Measurements from ENCODE around the gene INPP5A.
"Not testable (repeated sequence)": the region's sequence is repeated elsewhere in the genome, so short reads cannot be mapped to it uniquely, and the experiment has no call there.

The INPP5A gene

GRCh38 chr10:132491534-132491933, 46.1 kb upstream of the INPP5A start:
- not testable (repeated sequence) for H2BK5ac ChIP-seq (ENCODE audit: low read depth, low read length, poor library complexity); H3K36me3 ChIP-seq (ENCODE audit: control insufficient read depth in 1 of 2, insufficient read depth in 2 of 2, low read length in 2 of 2); DNase-seq; H4K8ac ChIP-seq (ENCODE audit: low read depth, low read length); H3K4me1 ChIP-seq (ENCODE audit: control insufficient read depth in 1 of 2, insufficient read depth in 2 of 2, low read length in 2 of 2); H3K23ac ChIP-seq (ENCODE audit: low read length); H3K27me3 ChIP-seq (ENCODE audit: insufficient read depth, low read length); H4K91ac ChIP-seq (ENCODE audit: low read depth, low read length); H3K79me1 ChIP-seq (ENCODE audit: low read length); H3K9ac ChIP-seq (ENCODE audit: low read length); H3K14ac ChIP-seq (ENCODE audit: low read length); H2AK5ac ChIP-seq (ENCODE audit: low read length); H3K4me3 ChIP-seq (ENCODE audit: low read depth, low read length); H2BK12ac ChIP-seq (ENCODE audit: low read length); H2BK120ac ChIP-seq (ENCODE audit: insufficient read depth, low read length, poor library complexity); H2AFZ ChIP-seq (ENCODE audit: insufficient read depth, low read length, poor library complexity); H3K18ac ChIP-seq (ENCODE audit: low read length); H3K79me2 ChIP-seq (ENCODE audit: control insufficient read depth, insufficient read depth, low read length, poor library complexity); H3K4ac ChIP-seq (ENCODE audit: low read depth, low read length); H3K4me2 ChIP-seq (ENCODE audit: low read length); H4K12ac ChIP-seq (ENCODE audit: low read depth, low read length); H3K27ac ChIP-seq (ENCODE audit: low read depth, low read length)
- no CpG with 5 or more reads among the region's 8 CpGs for WGBS (ENCODE audit: extremely low coverage, insufficient coverage, insufficient read length)
- peaks cover 11% of the 10 kb centered on the region for H3K9me3 ChIP-seq (ENCODE audit: insufficient read depth, low read depth, low read length)

GRCh38 chr10:132492323-132493025, 45.1 kb upstream of the INPP5A start:
- no peak overlapping the region for H3K23ac ChIP-seq (ENCODE audit: low read length)
- no peak overlapping the region for H3K14ac ChIP-seq (ENCODE audit: low read length)
- peaks cover 11% of the 10 kb centered on the region for H3K9me3 ChIP-seq (ENCODE audit: insufficient read depth, low read depth, low read length)
- no peak overlapping the region for H4K91ac ChIP-seq (ENCODE audit: low read depth, low read length)
- H2AFZ ChIP-seq (ENCODE audit: insufficient read depth, low read length, poor library complexity): no peak overlapping the region
- no peak overlapping the region for H2AK5ac ChIP-seq (ENCODE audit: low read length)
- H3K4ac ChIP-seq (ENCODE audit: low read depth, low read length): no peak overlapping the region
- H3K4me1 ChIP-seq (ENCODE audit: control insufficient read depth in 1 of 2, insufficient read depth in 2 of 2, low read length in 2 of 2): no peaks in the 10 kb centered on the region
- no peak overlapping the region for H2BK5ac ChIP-seq (ENCODE audit: low read depth, low read length, poor library complexity)
- DNase-seq: no peak
- no peaks in the 10 kb centered on the region for H3K79me2 ChIP-seq (ENCODE audit: control insufficient read depth, insufficient read depth, low read length, poor library complexity)
- no CpG with 5 or more reads among the region's 21 CpGs for WGBS (ENCODE audit: extremely low coverage, insufficient coverage, insufficient read length)
- no peaks in the 10 kb centered on the region for H3K36me3 ChIP-seq (ENCODE audit: control insufficient read depth in 1 of 2, insufficient read depth in 2 of 2, low read length in 2 of 2)
- no peak overlapping the region for H3K9ac ChIP-seq (ENCODE audit: low read length)
- no peak overlapping the region for H2BK12ac ChIP-seq (ENCODE audit: low read length)
- H3K27me3 ChIP-seq (ENCODE audit: insufficient read depth, low read length): no peaks in the 10 kb centered on the region
- no peak overlapping the region for H2BK120ac ChIP-seq (ENCODE audit: insufficient read depth, low read length, poor library complexity)
- no peaks in the 10 kb centered on the region for H3K79me1 ChIP-seq (ENCODE audit: low read length)
- H3K4me3 ChIP-seq (ENCODE audit: low read depth, low read length): no peak overlapping the region
- no peak overlapping the region for H4K8ac ChIP-seq (ENCODE audit: low read depth, low read length)
- no peak overlapping the region for H3K4me2 ChIP-seq (ENCODE audit: low read length)
- H3K18ac ChIP-seq (ENCODE audit: low read length): no peak overlapping the region
- H3K27ac ChIP-seq (ENCODE audit: low read depth, low read length): no peak overlapping the region
- H4K12ac ChIP-seq (ENCODE audit: low read depth, low read length): no peak overlapping the region

- H3K9ac ChIP-seq (ENCODE audit: low read length): no peak overlapping the region
- no peak overlapping the region for H3K14ac ChIP-seq (ENCODE audit: low read length)
- DNase-seq: no peak
- H3K4me1 ChIP-seq (ENCODE audit: control insufficient read depth in 1 of 2, insufficient read depth in 2 of 2, low read length in 2 of 2): no peaks in the 10 kb centered on the region
- H2AFZ ChIP-seq (ENCODE audit: insufficient read depth, low read length, poor library complexity): no peak overlapping the region
- no peak overlapping the region for H2BK12ac ChIP-seq (ENCODE audit: low read length)
- H3K18ac ChIP-seq (ENCODE audit: low read length): no peak overlapping the region
- no peak overlapping the region for H2AK5ac ChIP-seq (ENCODE audit: low read length)
- H4K12ac ChIP-seq (ENCODE audit: low read depth, low read length): no peak overlapping the region
- no peak overlapping the region for H3K4me2 ChIP-seq (ENCODE audit: low read length)
- no peak overlapping the region for H3K23ac ChIP-seq (ENCODE audit: low read length)
- no peaks in the 10 kb centered on the region for H3K79me2 ChIP-seq (ENCODE audit: control insufficient read depth, insufficient read depth, low read length, poor library complexity)
- H3K27me3 ChIP-seq (ENCODE audit: insufficient read depth, low read length): no peaks in the 10 kb centered on the region
- H3K27ac ChIP-seq (ENCODE audit: low read depth, low read length): no peak overlapping the region
- H4K8ac ChIP-seq (ENCODE audit: low read depth, low read length): no peak overlapping the region
- H3K9me3 ChIP-seq (ENCODE audit: insufficient read depth, low read depth, low read length): peaks cover 11% of the 10 kb centered on the region
- no peak overlapping the region for H3K4ac ChIP-seq (ENCODE audit: low read depth, low read length)
- no peak overlapping the region for H3K4me3 ChIP-seq (ENCODE audit: low read depth, low read length)
- H3K36me3 ChIP-seq (ENCODE audit: control insufficient read depth in 1 of 2, insufficient read depth in 2 of 2, low read length in 2 of 2): no peaks in the 10 kb centered on the region
- no peak overlapping the region for H2BK120ac ChIP-seq (ENCODE audit: insufficient read depth, low read length, poor library complexity)
- no peak overlapping the region for H4K91ac ChIP-seq (ENCODE audit: low read depth, low read length)
- WGBS (ENCODE audit: extremely low coverage, insufficient coverage, insufficient read length): no CpG with 5 or more reads among the region's 8 CpGs
- no peaks in the 10 kb centered on the region for H3K79me1 ChIP-seq (ENCODE audit: low read length)
- no peak overlapping the region for H2BK5ac ChIP-seq (ENCODE audit: low read depth, low read length, poor library complexity)
Observed at GRCh38 chr10:132493246-132493755, 44.3 kb upstream of the INPP5A start.

GRCh38 chr10:132493756-132494290, 43.8 kb upstream of the INPP5A start:
- no peak overlapping the region for H3K9ac ChIP-seq (ENCODE audit: low read length)
- no peak overlapping the region for H3K4me2 ChIP-seq (ENCODE audit: low read length)
- no peak overlapping the region for H4K91ac ChIP-seq (ENCODE audit: low read depth, low read length)
- H2BK5ac ChIP-seq (ENCODE audit: low read depth, low read length, poor library complexity): no peak overlapping the region
- peaks cover 8% of the 10 kb centered on the region for H3K9me3 ChIP-seq (ENCODE audit: insufficient read depth, low read depth, low read length)
- no peaks in the 10 kb centered on the region for H3K79me1 ChIP-seq (ENCODE audit: low read length)
- H3K4me1 ChIP-seq (ENCODE audit: control insufficient read depth in 1 of 2, insufficient read depth in 2 of 2, low read length in 2 of 2): no peaks in the 10 kb centered on the region
- no peaks in the 10 kb centered on the region for H3K27me3 ChIP-seq (ENCODE audit: insufficient read depth, low read length)
- H2BK12ac ChIP-seq (ENCODE audit: low read length): no peak overlapping the region
- no peak overlapping the region for H2BK120ac ChIP-seq (ENCODE audit: insufficient read depth, low read length, poor library complexity)
- H3K27ac ChIP-seq (ENCODE audit: low read depth, low read length): no peak overlapping the region
- H2AK5ac ChIP-seq (ENCODE audit: low read length): no peak overlapping the region
- H4K8ac ChIP-seq (ENCODE audit: low read depth, low read length): no peak overlapping the region
- H3K4ac ChIP-seq (ENCODE audit: low read depth, low read length): no peak overlapping the region
- H3K4me3 ChIP-seq (ENCODE audit: low read depth, low read length): no peak overlapping the region
- no peak overlapping the region for H4K12ac ChIP-seq (ENCODE audit: low read depth, low read length)
- no peak overlapping the region for H3K18ac ChIP-seq (ENCODE audit: low read length)
- no peak overlapping the region for H2AFZ ChIP-seq (ENCODE audit: insufficient read depth, low read length, poor library complexity)
- H3K36me3 ChIP-seq (ENCODE audit: control insufficient read depth in 1 of 2, insufficient read depth in 2 of 2, low read length in 2 of 2): no peaks in the 10 kb centered on the region
- no peak for DNase-seq
- no peak overlapping the region for H3K23ac ChIP-seq (ENCODE audit: low read length)
- H3K79me2 ChIP-seq (ENCODE audit: control insufficient read depth, insufficient read depth, low read length, poor library complexity): no peaks in the 10 kb centered on the region
- no CpG with 5 or more reads among the region's 16 CpGs for WGBS (ENCODE audit: extremely low coverage, insufficient coverage, insufficient read length)
- no peak overlapping the region for H3K14ac ChIP-seq (ENCODE audit: low read length)
